ENCODE data around the gene KCNIP3. TPM values are rescaled to one million over a fixed set of nuclear protein-coding genes. Genes with fewer than 3 reads are reported as not detected.
"Not testable (repeated sequence)": the region's sequence is repeated elsewhere in the genome, so short reads cannot be mapped to it uniquely, and the experiment has no call there.

The KCNIP3 gene
- total and polyA plus RNA-seq, 9 of the 15 experiments (the other 6 are each of a cell fraction or from before 2014, with no cell fraction given), result 0.04 TPM; not detected in 8

DNA sequence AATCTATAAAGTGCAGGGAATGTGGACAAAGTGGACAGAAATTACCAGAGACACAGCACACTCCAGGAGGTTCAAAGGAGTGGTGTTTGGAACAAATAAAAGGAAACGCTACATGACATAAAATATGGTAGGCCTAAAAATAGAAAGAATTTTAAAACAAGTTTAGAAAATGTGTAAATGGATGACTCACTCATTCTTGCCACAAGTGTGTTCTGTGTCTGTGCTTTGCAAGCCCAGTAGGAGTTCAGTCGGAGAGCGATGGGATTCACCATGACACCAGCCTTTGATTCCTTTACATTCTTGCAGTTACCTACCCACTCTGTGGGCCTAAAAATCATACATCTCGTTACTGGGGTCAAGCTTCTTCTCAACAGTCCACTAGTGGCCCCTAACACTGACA is 136.2 kb downstream of the KCNIP3 start:
- H3K79me2 ChIP-seq (ENCODE audit: control insufficient read depth, insufficient read depth, low read length); POLR2A ChIA-PET; intact Hi-C loops (cut with micrococcal nuclease); DNase-seq (ENCODE audit: extremely low read depth in 1 of 4, low spot score in 3 of 4); H2AFZ ChIP-seq (ENCODE audit: low read depth, low read length); H3K9ac ChIP-seq (ENCODE audit: insufficient read depth in 1 of 2, low read depth in 2 of 2, low read length in 2 of 2); FAIRE-seq; H3K4me3 ChIP-seq; BruUV-seq (replicated peaks); H3K9me1 ChIP-seq (ENCODE audit: control insufficient read depth, insufficient read depth, low read length); H3K36me3 ChIP-seq (ENCODE audit: control insufficient read depth, insufficient read depth, low read length); H3K4me1 ChIP-seq (replicated peaks in 1 of 2; ENCODE audit: control insufficient read depth in 2 of 2, insufficient read depth in 2 of 2, low read length in 2 of 2); H4K20me1 ChIP-seq (replicated peaks; ENCODE audit: control insufficient read depth, insufficient read depth, low read length); H3K27ac ChIP-seq (ENCODE audit: extremely low read depth, low read depth, low read length); H3K4me2 ChIP-seq (ENCODE audit: insufficient read depth, low read length); CTCF ChIA-PET (ENCODE audit: low intra/inter-chr PET ratio); H3K27me3 ChIP-seq (ENCODE audit: control insufficient read depth in 2 of 2, insufficient read depth in 2 of 2, low read length in 2 of 2); H3K9me3 ChIP-seq (replicated peaks; ENCODE audit: control insufficient read depth, insufficient read depth, low read depth, low read length); ATAC-seq: not testable (repeated sequence)
- 0% methylated on average over 1 of the region's 4 CpGs for WGBS (ENCODE audit: insufficient coverage, low coverage, missing lambda C conversion rate)
- in situ Hi-C loops (cut with MboI), result loop anchor here (10.0 kb wide), 1 partner anchor 211 kb away; no protein-coding TSS in a partner anchor

DNA sequence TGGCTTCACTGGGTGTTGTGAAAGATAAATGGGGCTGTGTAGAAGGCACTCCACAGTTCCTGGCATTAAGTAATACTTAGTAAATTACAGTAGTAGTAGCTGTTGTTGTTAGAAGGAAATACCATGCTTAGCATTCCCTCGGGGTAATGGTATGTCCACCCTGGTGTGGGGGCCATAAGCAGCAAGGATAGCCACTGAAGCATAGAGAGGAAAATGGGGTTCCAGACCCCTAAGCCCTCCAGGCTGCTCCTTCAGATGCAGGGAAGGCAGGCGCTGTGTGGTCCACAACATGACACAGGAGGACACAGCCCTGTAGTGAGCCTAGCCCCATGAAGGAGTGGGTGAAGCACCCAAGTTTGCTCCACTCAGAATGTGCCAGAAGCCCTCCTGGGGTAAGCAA is 136.8 kb downstream of the KCNIP3 start:
- ATAC-seq; H2AFZ ChIP-seq (ENCODE audit: low read depth, low read length); FAIRE-seq; H3K36me3 ChIP-seq (ENCODE audit: control insufficient read depth, insufficient read depth, low read length); POLR2A ChIA-PET; H3K27me3 ChIP-seq (ENCODE audit: control insufficient read depth in 2 of 2, insufficient read depth in 2 of 2, low read length in 2 of 2); H3K4me3 ChIP-seq; H3K9me3 ChIP-seq (replicated peaks; ENCODE audit: control insufficient read depth, insufficient read depth, low read depth, low read length); H3K4me1 ChIP-seq (replicated peaks in 1 of 2; ENCODE audit: control insufficient read depth in 2 of 2, insufficient read depth in 2 of 2, low read length in 2 of 2); BruUV-seq (replicated peaks); H3K4me2 ChIP-seq (ENCODE audit: insufficient read depth, low read length); H4K20me1 ChIP-seq (replicated peaks; ENCODE audit: control insufficient read depth, insufficient read depth, low read length); DNase-seq (ENCODE audit: extremely low read depth in 1 of 4, low spot score in 3 of 4); H3K27ac ChIP-seq (ENCODE audit: extremely low read depth, low read depth, low read length); H3K9ac ChIP-seq (ENCODE audit: insufficient read depth in 1 of 2, low read depth in 2 of 2, low read length in 2 of 2); H3K79me2 ChIP-seq (ENCODE audit: control insufficient read depth, insufficient read depth, low read length); H3K9me1 ChIP-seq (ENCODE audit: control insufficient read depth, insufficient read depth, low read length); intact Hi-C loops (cut with micrococcal nuclease); CTCF ChIA-PET (ENCODE audit: low intra/inter-chr PET ratio): not testable (repeated sequence)
- in situ Hi-C loops (cut with MboI), result loop anchor here (10.0 kb wide), 1 partner anchor 211 kb away; no protein-coding TSS in a partner anchor
- 0% methylated on average over 2 of the region's 2 CpGs for WGBS (ENCODE audit: insufficient coverage, low coverage, missing lambda C conversion rate)

- H3K4me3 ChIP-seq; BruUV-seq (replicated peaks); H4K20me1 ChIP-seq (replicated peaks; ENCODE audit: control insufficient read depth, insufficient read depth, low read length); H2AFZ ChIP-seq (ENCODE audit: low read depth, low read length); ATAC-seq; FAIRE-seq; H3K4me2 ChIP-seq (ENCODE audit: insufficient read depth, low read length); H3K36me3 ChIP-seq (ENCODE audit: control insufficient read depth, insufficient read depth, low read length); H3K9me3 ChIP-seq (replicated peaks; ENCODE audit: control insufficient read depth, insufficient read depth, low read depth, low read length); H3K79me2 ChIP-seq (ENCODE audit: control insufficient read depth, insufficient read depth, low read length); H3K27ac ChIP-seq (ENCODE audit: extremely low read depth, low read depth, low read length); H3K9ac ChIP-seq (ENCODE audit: insufficient read depth in 1 of 2, low read depth in 2 of 2, low read length in 2 of 2); CTCF ChIA-PET (ENCODE audit: low intra/inter-chr PET ratio); intact Hi-C loops (cut with micrococcal nuclease); H3K4me1 ChIP-seq (replicated peaks in 1 of 2; ENCODE audit: control insufficient read depth in 2 of 2, insufficient read depth in 2 of 2, low read length in 2 of 2); POLR2A ChIA-PET; H3K27me3 ChIP-seq (ENCODE audit: control insufficient read depth in 2 of 2, insufficient read depth in 2 of 2, low read length in 2 of 2); DNase-seq (ENCODE audit: extremely low read depth in 1 of 4, low spot score in 3 of 4); H3K9me1 ChIP-seq (ENCODE audit: control insufficient read depth, insufficient read depth, low read length): not testable (repeated sequence)
- WGBS (ENCODE audit: insufficient coverage, low coverage, missing lambda C conversion rate), result 0% methylated on average over 2 of the region's 3 CpGs
- in situ Hi-C loops (cut with MboI), result loop anchor here (10.0 kb wide), 1 partner anchor 210 kb away; no protein-coding TSS in a partner anchor
Measured at GRCh38 chr2:95434507-95435076, 137.4 kb downstream of the KCNIP3 start.

DNA sequence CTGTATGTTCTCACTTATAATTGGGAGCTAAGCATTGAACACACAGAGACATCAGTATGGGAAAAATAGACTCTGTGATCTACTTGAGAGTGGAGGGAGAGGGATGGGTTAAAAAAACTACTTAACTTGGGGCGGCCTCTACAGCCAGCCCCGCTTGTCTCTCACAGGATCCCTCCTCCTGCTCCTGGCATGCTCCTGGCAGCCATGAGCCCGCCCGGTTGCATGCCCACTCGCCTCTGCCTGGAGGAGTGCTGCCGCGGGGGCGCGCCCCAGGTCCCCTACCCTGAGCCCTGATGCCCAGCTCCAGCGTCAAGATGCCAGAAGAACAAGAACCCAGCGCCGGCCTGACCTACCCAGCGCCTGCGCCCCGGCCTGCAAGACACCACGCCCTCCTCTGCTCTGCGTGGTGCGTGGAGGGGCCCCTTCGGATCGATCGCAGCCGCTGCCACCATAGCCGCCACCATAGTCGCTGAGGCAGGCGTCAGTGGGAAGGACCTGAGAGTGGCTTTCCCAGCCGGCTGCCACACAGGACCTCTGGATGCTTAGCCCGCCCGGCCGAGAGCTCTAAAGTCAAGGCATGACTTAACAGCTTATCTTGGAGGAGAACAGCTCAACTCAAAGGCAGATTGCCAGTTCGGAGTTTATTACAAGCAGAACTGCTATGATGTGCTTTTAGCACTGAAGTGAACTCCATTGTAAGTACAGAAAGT is 138.2 kb downstream of the KCNIP3 start:
- POLR2A ChIA-PET; H3K9ac ChIP-seq (ENCODE audit: insufficient read depth in 1 of 2, low read depth in 2 of 2, low read length in 2 of 2); H3K79me2 ChIP-seq (ENCODE audit: control insufficient read depth, insufficient read depth, low read length); intact Hi-C loops (cut with micrococcal nuclease); H3K27me3 ChIP-seq (ENCODE audit: control insufficient read depth in 2 of 2, insufficient read depth in 2 of 2, low read length in 2 of 2); H3K4me3 ChIP-seq; H3K4me2 ChIP-seq (ENCODE audit: insufficient read depth, low read length); H3K27ac ChIP-seq (ENCODE audit: extremely low read depth, low read depth, low read length); DNase-seq (ENCODE audit: extremely low read depth in 1 of 4, low spot score in 3 of 4); FAIRE-seq; H3K9me1 ChIP-seq (ENCODE audit: control insufficient read depth, insufficient read depth, low read length); H4K20me1 ChIP-seq (replicated peaks; ENCODE audit: control insufficient read depth, insufficient read depth, low read length); H3K4me1 ChIP-seq (replicated peaks in 1 of 2; ENCODE audit: control insufficient read depth in 2 of 2, insufficient read depth in 2 of 2, low read length in 2 of 2); H3K36me3 ChIP-seq (ENCODE audit: control insufficient read depth, insufficient read depth, low read length); ATAC-seq; H2AFZ ChIP-seq (ENCODE audit: low read depth, low read length); BruUV-seq (replicated peaks); CTCF ChIA-PET (ENCODE audit: low intra/inter-chr PET ratio); H3K9me3 ChIP-seq (replicated peaks; ENCODE audit: control insufficient read depth, insufficient read depth, low read depth, low read length): not testable (repeated sequence)
- in situ Hi-C loops (cut with MboI), result loop anchor here (10.0 kb wide), 1 partner anchor 209 kb away; no protein-coding TSS in a partner anchor
- WGBS (ENCODE audit: insufficient coverage, low coverage, missing lambda C conversion rate), result no CpG with 5 or more reads among the region's 30 CpGs

All from K562 (cell line).